HG03139 (cell line): Measurements from ENCODE around the gene CCDC186.
"Not testable (repeated sequence)": the region's sequence is repeated elsewhere in the genome, so short reads cannot be mapped to it uniquely, and the experiment has no call there.

Source experiments
- ATAC-seq: cut with Tn5 transposase; IDR thresholded peaks from one replicate; pipeline ENCODE4 v1.9.1; 2021; ENCODE audit not compliant: unreplicated experiment

The CCDC186 gene

DNA sequence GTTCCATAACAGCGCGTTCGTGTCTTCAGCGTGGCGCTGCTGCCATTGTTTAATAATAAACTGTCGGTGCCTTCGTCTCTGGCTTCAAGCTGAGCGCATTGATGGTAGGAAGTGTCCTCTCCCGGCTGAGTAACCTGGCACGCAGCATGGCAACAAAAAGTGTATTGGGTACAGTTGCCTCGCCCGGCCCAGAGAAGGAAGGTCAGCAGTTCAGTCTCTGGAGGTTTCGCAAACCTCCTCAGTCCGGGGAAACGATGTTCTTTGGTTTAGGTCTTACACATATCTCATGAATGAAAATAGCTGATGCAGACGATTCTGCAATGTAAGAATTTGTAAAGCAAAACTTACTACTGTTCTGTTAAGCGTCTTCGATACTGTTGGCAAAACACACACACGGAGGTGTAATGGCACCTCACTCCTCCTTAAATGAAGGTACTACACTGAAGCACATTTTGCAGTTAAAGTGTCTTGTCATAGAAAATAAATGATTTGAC is 739 bp upstream of the CCDC186 start:
- no peak for ATAC-seq

DNA sequence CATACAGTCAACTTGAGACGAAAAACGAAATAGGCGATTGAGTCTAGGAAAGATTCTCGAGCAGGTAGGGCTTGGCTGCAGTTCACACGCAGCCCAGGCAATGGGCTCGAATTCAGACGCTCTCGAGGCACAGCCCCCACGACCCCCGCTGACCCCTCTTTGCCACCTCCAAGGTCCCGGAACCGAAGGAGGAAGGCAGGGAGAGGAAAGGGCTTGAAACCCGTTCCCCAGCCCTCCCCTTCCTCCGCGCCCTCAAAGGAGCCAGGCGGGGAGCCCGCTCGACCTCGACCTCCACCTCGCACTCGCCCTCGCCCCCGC is 441 bp downstream of the CCDC186 start:
- ATAC-seq: no peak

DNA sequence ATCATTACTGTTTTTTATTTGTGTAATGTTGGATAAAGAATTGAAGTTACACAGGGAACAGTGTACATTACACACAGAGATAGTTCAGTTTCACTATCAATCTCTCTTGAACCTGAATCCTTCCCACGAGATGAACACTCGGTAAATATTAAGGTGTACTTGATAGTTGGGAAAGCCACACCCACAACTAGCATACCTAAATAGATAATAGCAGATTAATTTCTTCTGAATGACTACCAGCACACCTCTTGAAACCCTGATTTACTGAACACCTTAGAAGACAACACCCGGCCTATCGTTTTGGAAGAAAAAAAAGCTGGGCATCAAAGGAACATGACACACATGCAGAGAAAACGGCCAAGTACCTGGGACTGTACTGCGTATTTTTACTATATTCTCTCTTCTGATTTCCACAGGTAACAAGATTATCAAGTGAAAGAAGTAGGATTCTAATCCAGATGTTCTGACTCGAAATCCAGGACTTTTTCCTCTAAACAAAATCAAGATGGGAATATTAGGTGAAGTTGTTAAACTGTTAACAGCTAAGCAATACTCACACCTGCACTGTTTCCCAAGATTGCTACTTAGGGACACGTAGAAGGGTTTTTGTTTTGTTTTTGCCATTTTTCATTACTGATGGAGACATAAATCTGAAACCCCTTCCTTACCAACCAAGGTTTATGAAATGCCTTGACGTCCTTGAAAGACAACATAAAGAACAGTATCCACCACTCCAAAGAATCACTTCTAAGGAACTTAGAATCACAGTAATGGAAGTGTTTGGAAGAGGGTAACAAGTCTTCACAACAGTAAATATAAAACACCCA is 1.0 kb downstream of the CCDC186 start:
- no peak for ATAC-seq

DNA sequence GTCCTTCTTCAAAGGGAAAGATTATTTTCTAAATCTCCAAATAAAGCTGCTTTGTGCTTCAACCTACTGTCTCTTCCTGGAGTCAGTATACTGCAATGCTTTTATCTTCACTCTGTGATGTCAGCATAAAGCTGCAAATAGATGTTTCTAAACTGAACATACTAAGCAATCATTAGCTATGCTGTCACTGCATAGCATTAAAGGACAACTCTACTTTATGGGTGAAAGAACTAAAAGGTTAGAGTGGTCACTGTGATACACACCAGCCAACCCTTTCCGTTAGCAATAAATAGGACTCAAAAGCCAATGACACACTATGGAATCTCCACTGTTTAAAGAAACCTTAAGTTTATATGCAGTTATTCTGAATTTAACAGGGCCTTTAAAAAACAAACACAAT is 1.8 kb downstream of the CCDC186 start:
- no peak for ATAC-seq

GRCh38 chr10:114168450-114169009 is 5.5 kb downstream of the CCDC186 start:
- no peak for ATAC-seq

DNA sequence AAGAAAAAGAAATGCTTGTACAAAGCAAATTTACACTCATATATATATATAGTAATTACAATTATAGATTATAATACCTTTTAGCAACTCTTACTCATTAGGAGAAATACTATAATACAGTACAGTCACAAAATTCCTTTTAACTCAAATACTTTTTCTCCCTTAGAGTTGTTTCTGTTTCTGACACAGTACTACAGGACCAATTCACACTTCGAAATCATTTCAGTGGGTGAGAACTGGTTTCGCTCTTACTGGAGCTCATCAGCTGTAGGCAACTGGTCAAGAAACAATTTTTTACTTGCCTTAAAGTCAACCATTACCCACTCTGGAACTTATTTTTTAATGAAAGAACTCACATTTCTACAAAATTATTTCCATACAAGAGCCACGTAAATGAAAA is 6.0 kb downstream of the CCDC186 start:
- ATAC-seq: no peak

- no peak for ATAC-seq
Measured at GRCh38 chr10:114166494-114166893, 7.5 kb downstream of the CCDC186 start.

DNA sequence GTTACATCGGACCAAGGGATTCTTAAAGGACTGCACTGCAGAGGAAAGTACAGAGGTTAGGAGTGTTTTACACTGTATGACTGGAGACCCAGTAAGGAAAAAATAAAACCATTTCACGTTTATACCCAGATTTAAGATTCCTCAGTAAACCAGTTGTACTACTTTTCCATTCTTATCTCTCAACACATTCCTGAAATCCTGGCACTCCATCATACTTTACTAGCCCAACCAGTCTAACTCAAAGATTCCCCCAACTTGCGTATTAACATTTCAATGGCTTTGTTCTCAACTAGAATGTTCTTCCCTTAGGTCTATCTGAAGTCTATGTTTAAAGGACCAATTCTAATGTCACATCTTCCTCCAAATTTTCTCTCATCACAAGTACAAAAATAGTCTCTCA is 8.0 kb downstream of the CCDC186 start:
- ATAC-seq: no peak

GRCh38 chr10:114163062-114163461 is 10.9 kb downstream of the CCDC186 start:
- ATAC-seq: no peak

GRCh38 chr10:114157912-114158311 is 16.1 kb downstream of the CCDC186 start:
- ATAC-seq: no peak

GRCh38 chr10:114151892-114152291 is 22.1 kb downstream of the CCDC186 start:
- no peak for ATAC-seq

GRCh38 chr10:114151486-114151885 is 22.5 kb downstream of the CCDC186 start:
- no peak for ATAC-seq

GRCh38 chr10:114149476-114149875 is 24.5 kb downstream of the CCDC186 start:
- ATAC-seq: not testable (repeated sequence)

DNA sequence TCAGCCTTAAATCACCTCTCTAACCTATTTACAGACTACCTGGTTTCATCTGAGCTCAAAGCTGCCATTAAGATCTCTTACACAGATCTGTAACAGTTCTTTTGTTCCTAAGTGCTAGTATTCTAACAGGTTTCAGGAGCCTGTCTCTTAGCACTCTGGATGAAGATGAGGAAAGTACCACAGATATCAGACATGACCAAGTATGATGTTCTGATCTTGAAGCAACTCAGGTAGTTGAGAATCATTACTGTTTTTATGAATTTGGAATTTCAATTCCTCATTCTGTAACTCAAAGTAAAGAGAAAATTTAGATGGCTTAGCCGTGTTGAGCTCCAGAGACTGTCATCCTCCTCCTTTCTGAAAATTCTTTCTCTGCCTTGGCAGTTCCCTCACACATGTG is 30.8 kb downstream of the CCDC186 start:
- ATAC-seq: no peak

DNA sequence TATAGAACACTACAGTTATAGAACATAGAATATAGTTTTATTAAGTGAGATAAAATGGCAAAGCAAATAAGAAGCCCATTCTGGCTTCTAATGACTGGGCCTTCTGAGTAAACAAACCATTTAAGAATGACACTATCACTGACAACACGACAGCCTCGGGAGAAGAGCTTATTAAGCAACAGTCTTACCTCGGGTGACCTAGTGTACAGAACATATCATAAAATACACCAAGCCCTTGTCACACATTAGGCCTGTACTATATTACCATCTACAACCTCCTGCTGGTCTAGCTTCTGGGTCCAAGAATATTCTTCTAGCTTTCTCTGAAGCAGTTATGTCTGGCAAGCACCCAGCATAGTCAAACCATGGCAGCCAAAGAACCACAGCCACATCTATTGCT is 32.0 kb downstream of the CCDC186 start:
- no peak for ATAC-seq

DNA sequence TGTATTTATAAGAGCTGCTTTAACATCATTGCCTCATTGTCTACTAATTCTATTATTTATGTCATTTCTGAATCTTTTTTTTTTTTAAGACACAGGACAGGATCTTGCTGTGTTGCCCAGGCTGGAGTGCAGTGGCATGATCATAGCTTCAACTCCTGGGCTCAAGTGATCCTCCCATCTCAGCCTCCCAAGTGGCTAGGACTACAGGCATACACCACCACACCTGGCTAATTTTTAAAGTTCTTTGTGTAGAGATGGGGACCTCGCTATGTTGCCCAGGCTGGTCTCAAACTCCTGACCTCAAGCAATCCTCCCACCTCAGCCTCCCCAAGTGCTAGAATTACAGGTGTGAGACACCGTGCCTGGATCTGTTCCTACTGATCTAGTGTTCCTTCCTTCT is 33.2 kb downstream of the CCDC186 start:
- ATAC-seq: not testable (repeated sequence)

- ATAC-seq: no peak
Measured at GRCh38 chr10:114140036-114140435, 34.0 kb downstream of the CCDC186 start.

DNA sequence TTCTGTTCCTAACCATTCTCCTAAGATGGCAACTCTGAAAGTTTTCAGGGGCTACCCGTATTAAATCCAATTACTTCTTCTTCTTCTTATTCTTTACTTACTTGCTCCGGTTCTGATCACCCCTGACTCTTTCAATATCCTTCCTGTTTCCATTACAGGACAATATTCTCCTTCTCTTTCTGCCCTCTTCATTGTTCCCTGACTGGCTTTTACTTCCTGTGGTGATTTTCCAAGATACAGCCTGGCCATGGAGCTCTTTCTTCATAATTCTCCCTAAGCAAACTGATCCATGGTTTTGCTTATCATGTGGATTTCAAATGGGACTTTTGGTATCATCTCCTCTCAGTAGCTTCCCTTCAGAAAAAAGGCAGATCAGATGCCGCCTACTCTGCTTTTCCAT is 35.4 kb downstream of the CCDC186 start:
- no peak for ATAC-seq

DNA sequence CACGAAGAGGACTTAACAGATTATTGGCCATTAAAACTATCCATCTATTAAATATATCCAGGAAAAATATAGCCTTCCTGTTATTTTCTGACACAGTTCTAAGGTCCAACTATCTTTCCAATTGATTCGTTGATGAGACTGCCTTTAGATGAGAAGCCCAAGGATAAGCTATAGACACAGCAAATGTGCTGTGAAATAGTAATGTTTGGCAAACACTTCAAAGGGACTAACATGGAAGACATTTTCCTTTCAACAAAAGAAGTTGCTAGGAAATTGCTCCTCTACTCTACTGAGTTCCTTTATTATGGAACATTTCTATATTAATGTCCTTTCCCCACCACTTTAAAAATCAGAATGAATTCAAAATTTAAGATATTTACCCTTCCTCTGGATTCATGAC is 38.5 kb downstream of the CCDC186 start:
- ATAC-seq: no peak

GRCh38 chr10:114131094-114131493 is 42.9 kb downstream of the CCDC186 start:
- peak; percentile 71 for ATAC-seq

- no peak for ATAC-seq
Measured at GRCh38 chr10:114121031-114121430, 53.0 kb downstream of the CCDC186 start.

GRCh38 chr10:114118514-114118913 is 55.5 kb downstream of the CCDC186 start:
- ATAC-seq: no peak

DNA sequence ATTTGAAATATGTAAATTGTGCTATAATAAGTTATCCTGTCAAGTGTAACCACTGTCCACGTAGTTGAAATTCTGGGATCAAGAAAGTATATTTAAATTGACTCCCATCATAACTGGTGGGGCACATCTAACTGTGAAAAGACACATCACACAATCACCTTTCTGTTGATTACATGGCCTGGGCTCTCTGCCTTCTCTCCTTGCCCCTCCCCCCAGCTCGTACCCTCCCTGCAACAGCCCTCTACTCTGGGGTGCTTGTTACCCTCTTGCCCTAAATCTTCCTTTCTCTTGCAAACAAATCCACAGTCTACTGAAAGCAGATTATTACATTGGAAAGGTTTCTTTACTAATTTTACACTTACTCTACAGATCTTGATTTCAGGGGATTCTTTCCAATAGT is 56.3 kb downstream of the CCDC186 start:
- ATAC-seq: no peak
